ENCODE results near the gene ZNF205.
A peak's percentile ranks its signal among the peaks of the same experiment; 100 is the strongest.
"Not testable (repeated sequence)": the region's sequence is repeated elsewhere in the genome, so short reads cannot be mapped to it uniquely, and the experiment has no call there.

ZNF205 gene

DNA sequence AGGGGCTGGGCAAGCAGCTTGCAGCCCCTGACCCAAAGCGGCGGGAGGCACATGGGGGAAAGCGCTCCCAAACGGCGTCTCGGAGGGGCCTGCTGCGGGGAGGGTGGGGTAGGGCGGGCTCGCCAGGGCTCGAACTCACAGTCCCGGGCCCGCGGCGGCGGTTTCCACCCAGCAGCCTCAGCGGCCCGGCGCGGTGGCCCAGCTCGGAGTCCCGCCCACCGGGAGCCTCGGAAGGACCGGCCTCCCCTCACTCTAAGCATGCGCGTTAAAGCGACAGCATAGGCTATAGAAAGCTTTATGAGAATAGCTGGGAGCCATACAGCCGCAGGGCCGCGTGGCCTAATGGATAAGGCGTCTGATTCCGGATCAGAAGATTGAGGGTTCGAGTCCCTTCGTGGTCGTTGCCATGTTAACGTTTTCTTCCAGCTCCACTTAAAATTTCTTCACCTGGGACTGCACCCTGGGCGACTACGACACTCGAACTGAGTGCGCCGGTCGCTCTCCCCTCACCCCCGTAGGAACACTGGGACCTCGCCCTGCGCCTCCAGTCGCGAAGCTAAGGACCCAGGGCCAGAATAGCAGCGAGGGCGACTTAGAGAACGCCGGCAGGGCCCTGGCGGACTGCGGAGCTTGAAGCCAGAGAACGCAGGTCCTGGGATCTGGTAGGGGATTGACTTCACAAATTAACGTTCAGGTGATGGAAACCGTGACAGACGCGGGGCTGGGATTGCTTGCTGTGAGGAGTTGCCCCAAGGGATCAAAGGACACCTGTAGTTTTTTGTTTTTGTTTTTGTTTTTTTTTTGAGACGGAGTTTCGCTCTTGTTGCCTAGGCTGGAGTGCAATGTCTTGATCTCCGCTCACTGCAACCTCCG is 38.2 kb downstream of the ZNF205 start:
- DNase-seq, result peak; percentile 99

- no peak for DNase-seq
These were observed 39.6 kb downstream of the ZNF205 start for GRCh38 chr16:3152027-3152276.

GRCh38 chr16:3152277-3152990 is 40.0 kb downstream of the ZNF205 start:
- DNase-seq, result peak; percentile 85

DNA sequence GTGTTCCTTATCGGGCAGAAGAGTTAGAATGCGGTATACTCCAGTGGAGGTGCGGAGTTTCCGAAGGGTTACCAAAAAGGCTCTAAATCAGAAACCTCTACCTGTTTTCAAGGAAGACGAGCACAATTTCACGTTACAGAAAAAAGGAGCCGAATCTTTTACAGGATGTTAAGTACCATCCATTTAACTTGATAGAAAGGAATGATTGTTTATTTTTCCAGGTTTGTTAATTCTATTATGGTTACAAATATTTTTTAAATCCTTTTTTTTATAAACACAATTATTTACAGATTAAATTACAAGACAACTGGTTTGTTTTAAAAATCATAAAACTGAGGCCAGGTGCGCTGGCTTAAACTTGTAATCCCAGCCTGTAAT is 40.6 kb downstream of the ZNF205 start:
- DNase-seq, result no peak

DNA sequence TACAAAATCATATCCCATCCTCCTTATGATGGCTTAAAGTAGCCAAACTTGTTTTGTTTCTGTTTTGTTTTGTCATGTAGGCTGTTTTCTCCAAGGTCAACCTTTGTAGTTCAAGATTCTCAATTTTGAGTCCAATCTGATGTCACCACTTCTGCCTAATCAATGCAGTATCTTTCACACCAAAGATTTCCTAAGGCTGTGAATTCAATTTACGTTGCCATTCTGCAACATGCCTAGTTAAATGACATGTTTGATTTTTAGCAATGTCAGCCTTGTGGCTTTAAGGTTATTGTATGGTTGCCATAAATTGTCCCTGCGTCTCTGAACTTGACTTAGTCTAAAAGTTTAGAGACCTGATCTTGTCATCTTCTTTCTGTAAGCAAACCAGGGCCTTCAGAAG is 42.8 kb downstream of the ZNF205 start:
- no peak for DNase-seq

GRCh38 chr16:3155972-3156371 is 43.6 kb downstream of the ZNF205 start:
- no peak for DNase-seq

- peak; percentile 60 for DNase-seq
These were observed 45.0 kb downstream of the ZNF205 start for GRCh38 chr16:3157229-3158025.

DNA sequence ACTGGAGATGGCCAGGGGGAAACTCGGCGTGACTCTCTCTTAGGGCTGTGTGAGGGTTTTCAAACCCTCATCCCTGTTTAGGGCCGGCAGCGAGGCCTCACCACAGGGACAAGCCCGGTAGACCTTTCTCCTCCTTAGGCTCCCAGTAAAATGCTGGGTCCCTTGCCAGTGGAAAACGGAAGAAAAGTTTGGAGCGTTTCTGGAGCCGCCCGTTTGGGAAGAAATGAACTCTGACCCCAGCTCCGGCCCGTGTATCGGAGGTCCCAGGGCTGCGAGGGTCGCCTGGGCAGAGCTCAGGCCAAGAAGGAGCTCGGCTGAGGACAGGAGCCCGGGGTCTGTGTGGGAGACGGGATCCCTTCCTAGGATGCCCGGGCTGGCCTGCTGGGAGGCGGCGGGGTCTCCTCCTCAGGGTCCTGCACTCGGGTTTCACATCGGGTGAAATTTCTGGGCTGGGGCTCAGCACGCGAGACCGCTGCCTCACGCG is 45.7 kb downstream of the ZNF205 start:
- DNase-seq, result peak; percentile 40

DNA sequence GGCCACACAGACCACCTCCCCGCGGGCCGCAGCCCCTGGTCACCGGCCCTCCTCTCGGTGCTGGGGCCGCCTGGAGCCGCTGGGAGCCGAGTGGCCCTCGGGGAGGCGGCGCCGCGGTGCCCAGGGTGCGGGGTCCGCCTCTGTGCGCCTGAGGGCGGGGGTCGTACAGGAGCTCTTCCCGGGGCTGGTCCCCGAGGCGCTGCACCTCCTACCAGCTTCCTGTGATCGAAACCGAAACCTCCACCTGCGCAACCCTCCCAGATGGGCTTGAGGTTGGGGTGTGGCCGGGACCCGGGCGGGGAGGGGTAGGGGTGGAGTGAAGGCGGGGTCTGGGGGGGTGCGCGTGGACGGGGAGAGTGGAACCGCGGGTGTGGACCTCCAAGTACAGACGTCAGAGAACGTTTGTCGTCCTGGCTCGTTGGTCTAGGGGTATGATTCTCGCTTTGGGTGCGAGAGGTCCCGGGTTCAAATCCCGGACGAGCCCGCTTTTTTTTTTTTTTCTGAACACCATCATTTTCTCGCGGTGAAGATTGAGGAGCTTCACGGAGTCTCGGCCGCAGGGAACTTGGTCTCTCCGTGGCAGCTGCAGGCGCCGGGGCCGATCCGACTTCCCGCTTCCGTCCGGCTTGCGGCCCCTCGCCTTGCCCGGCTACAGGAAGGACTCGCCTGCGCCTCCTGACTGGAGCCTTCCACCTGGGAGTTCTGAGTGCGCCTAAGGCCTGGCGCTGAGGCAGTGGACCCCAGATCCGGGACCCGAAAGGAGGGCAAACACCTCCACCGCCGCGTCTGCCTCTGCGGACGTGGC is 46.3 kb downstream of the ZNF205 start:
- DNase-seq, result peak; percentile 85

GRCh38 chr16:3161235-3162018 is 49.0 kb downstream of the ZNF205 start:
- DNase-seq, result no peak

DNA sequence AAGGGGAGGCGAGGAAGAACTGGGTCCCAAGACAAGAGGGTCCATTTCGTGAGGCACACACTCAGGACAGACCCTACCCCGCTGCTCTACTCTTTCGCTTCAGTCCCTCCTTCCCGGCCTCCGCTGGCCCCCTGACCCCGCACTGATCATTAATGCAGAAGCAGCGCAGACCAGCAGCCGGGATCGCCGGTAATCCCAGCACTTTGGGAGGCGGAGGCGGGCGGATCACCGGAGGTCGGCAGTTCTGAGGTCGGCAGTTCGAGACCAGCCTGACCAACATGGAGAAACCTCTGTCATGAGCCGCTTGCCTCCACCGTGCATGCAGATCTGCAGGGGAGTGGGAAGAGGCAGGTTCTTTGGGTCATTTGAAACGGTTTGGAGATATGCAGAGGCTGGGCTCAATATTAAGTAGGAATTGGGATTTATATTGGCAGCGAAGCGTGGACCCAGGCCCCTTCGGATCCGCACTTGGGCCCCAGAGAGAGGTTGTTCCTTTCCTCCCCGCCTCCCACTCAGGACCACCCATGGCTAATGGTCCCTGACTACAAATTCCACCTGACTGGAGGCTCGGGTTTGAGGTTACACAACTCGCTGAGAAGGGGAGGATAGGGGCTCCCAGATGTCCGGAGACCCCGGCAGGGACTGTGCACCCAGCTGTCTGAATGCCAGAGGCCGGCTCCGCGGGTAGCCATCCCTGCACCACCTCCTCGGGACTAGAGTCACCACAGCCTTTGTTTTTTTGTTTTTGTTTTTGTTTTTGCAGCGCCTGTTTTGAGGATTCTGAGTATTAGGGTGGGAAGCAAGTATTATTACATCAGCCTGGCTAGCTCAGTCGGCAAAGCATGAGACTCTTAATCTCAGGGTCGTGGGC is 52.0 kb downstream of the ZNF205 start:
- no peak for DNase-seq

GRCh38 chr16:3165111-3165822 is 52.9 kb downstream of the ZNF205 start:
- no peak for DNase-seq

DNA sequence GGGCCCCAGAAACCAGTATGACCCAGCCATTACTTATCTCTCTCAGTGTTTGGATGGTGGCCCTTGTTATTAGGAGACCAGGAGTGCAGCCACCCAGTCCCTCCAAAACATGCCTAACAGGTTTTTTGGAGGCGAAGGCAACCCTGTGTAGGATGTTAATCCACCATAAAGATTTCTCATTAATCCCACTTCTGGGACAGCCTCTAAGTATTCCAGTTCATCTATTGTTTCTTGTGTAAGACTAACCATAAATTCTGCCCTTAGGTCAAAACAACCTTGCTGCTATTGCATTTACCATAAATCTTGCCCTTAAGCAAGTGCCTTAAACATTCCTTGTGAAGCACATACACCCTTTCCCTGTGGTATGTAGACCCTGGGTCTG is 54.1 kb downstream of the ZNF205 start:
- DNase-seq, result no peak

GRCh38 chr16:3168729-3169128 is 56.3 kb downstream of the ZNF205 start:
- DNase-seq, result not testable (repeated sequence)
